Measurements from ENCODE around the gene POF1B.

POF1B gene

DNA sequence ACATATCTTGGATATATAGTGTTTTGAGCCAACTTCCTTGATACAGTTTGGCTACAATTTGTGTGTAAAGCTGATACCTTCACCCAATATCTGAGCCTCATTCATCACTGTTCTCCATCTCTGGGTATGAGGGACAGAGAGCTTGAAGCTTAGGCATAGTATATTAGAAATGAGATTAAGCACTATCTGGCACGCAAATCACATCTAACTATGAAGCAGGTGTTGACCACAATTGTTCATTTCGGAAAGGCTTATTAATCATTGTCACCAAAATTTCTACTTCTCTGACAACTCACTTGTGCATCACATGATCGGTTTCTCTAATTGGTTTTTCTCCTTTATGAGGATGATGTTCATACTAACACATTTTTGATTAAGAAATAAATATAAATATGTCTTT is 2.1 kb upstream of the POF1B start:
- Histone ChIP-seq H3K27ac (no peak overlapping the region), H3K4me3 (ENCODE audit: low read depth in 1 of 2, low read length in 1 of 2) (no peak overlapping the region), H3K36me3 (no peaks in the 10 kb centered on the region), H3K4me1 (ENCODE audit: control insufficient read depth in 1 of 2, insufficient read depth in 1 of 2, low read depth in 1 of 2, low read length in 1 of 2) (no peaks in the 10 kb centered on the region), H3K9me3 (no peaks in the 10 kb centered on the region), H3K27me3 (no peaks in the 10 kb centered on the region)
- TF ChIP-seq CTCF (IDR thresholded peaks at IDR 0.05), result no peak

- no peak overlapping the region for H3K4me3 ChIP-seq (ENCODE audit: low read depth in 1 of 2, low read length in 1 of 2)
- no peak for TF ChIP-seq CTCF (IDR thresholded peaks at IDR 0.05)
- H3K27ac ChIP-seq, result no peak overlapping the region
- no peaks in the 10 kb centered on the region for H3K9me3 ChIP-seq
- H3K4me1 ChIP-seq (ENCODE audit: control insufficient read depth in 1 of 2, insufficient read depth in 1 of 2, low read depth in 1 of 2, low read length in 1 of 2), result no peaks in the 10 kb centered on the region
- no peaks in the 10 kb centered on the region for H3K36me3 ChIP-seq
- H3K27me3 ChIP-seq, result no peaks in the 10 kb centered on the region
Observed at GRCh38 chrX:85378461-85378860, 1.0 kb downstream of the POF1B start.

GRCh38 chrX:85375333-85375738 is 4.1 kb downstream of the POF1B start:
- Histone ChIP-seq H3K4me3 (ENCODE audit: low read depth in 1 of 2, low read length in 1 of 2) (no peak overlapping the region), H3K27ac (no peak overlapping the region), H3K4me1 (ENCODE audit: control insufficient read depth in 1 of 2, insufficient read depth in 1 of 2, low read depth in 1 of 2, low read length in 1 of 2) (no peaks in the 10 kb centered on the region), H3K27me3 (no peaks in the 10 kb centered on the region), H3K9me3 (no peaks in the 10 kb centered on the region), H3K36me3 (no peaks in the 10 kb centered on the region)
- TF ChIP-seq CTCF (IDR thresholded peaks at IDR 0.05), result no peak

DNA sequence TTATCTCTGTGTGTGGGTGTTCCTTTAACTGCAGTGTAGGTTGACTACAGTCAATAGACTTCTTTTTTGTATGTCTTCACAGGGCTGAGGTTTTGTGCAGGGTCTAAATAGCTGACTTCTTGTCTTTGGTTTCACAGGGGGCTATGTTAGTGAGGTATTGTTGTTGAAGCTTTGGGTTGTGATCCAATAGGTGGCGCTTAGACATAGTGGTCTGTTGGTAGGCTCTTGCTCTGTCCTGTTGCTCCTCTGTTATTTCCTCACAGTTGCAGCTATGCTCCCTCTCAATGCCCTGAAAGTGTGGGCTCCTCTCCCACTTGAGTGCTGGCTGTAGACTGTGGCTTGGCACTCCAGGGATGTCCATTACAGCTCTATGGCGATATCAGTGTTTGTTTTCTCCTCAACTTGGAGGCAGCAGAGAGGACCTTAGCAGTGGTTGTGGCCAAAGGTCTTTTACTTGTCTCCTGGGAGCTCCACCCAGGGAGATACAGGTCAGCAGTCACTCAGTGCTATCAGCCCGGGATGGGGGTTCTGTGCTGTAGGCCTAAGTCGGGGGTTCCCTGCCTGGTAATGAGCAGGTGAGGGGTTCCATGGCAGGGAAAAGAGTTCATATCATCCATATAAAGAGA is 14.0 kb downstream of the POF1B start:
- Histone ChIP-seq H3K9me3 (no peaks in the 10 kb centered on the region), H3K4me3 (ENCODE audit: low read depth in 1 of 2, low read length in 1 of 2) (no peak overlapping the region), H3K4me1 (ENCODE audit: control insufficient read depth in 1 of 2, insufficient read depth in 1 of 2, low read depth in 1 of 2, low read length in 1 of 2) (no peaks in the 10 kb centered on the region), H3K27ac (no peak overlapping the region), H3K27me3 (no peaks in the 10 kb centered on the region), H3K36me3 (no peaks in the 10 kb centered on the region)
- no peak for TF ChIP-seq CTCF (IDR thresholded peaks at IDR 0.05)

- no peaks in the 10 kb centered on the region for H3K36me3 ChIP-seq
- no peak for TF ChIP-seq CTCF (IDR thresholded peaks at IDR 0.05)
- H3K4me1 ChIP-seq (ENCODE audit: control insufficient read depth in 1 of 2, insufficient read depth in 1 of 2, low read depth in 1 of 2, low read length in 1 of 2), result no peaks in the 10 kb centered on the region
- no peaks in the 10 kb centered on the region for H3K9me3 ChIP-seq
- no peak overlapping the region for H3K4me3 ChIP-seq (ENCODE audit: low read depth in 1 of 2, low read length in 1 of 2)
- no peaks in the 10 kb centered on the region for H3K27me3 ChIP-seq
- H3K27ac ChIP-seq, result no peak overlapping the region
Observed at GRCh38 chrX:85359051-85359450, 20.4 kb downstream of the POF1B start.

- Histone ChIP-seq H3K9me3 (no peaks in the 10 kb centered on the region), H3K27me3 (no peaks in the 10 kb centered on the region), H3K4me3 (ENCODE audit: low read depth in 1 of 2, low read length in 1 of 2) (no peak overlapping the region), H3K27ac (no peak overlapping the region), H3K4me1 (ENCODE audit: control insufficient read depth in 1 of 2, insufficient read depth in 1 of 2, low read depth in 1 of 2, low read length in 1 of 2) (no peaks in the 10 kb centered on the region), H3K36me3 (no peaks in the 10 kb centered on the region)
- no peak for TF ChIP-seq CTCF (IDR thresholded peaks at IDR 0.05)
Observed at GRCh38 chrX:85345523-85345922, 33.9 kb downstream of the POF1B start.
